Ovary (tissue), 3 donors: ENCODE data around the gene HDAC9.

Source experiments
- POLR2A ChIP-seq: fragments of 450-650 bp; IDR thresholded peaks from one replicate; pipeline ENCODE4 v1.6.1; 2017; ENCODE audit warnings: antibody characterized with exemption, mild to moderate bottlenecking, moderate library complexity
- TF ChIP-seq, protein P1 (sequence below), 3 donors: fragments of 450-650 bp in 2 of 3; fragments of 200-600 bp in 1 of 3; IDR thresholded peaks; one replicate each; pipeline versions ENCODE4 v1.5.1 to v1.8.0; 2016 to 2022; ENCODE audit warnings: antibody characterized with exemption in 3 of 3, mild to moderate bottlenecking in 1 of 3
- donor health status: DM: no; HTN: no; CAD: no.

DNA sequence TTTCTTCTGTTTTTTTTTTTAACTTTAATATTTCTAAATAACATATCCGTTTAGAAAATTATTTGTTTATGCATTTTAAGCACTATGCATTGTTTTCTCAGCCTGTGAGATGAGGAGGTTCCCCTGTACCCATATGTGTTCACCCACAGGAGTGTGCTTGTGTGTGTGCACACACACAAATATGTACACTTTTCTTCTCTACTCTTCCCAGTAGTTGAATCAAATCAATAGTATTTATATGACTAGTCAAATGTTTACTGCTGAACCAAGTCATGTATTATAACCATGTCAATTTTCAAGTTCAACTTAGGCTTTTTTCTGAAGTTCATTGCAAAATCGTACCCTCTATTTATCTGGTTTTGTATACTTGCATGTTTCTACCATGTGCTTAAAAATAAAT is 37.3 kb downstream of the HDAC9 start:
- TF ChIP-seq, protein P1, sequence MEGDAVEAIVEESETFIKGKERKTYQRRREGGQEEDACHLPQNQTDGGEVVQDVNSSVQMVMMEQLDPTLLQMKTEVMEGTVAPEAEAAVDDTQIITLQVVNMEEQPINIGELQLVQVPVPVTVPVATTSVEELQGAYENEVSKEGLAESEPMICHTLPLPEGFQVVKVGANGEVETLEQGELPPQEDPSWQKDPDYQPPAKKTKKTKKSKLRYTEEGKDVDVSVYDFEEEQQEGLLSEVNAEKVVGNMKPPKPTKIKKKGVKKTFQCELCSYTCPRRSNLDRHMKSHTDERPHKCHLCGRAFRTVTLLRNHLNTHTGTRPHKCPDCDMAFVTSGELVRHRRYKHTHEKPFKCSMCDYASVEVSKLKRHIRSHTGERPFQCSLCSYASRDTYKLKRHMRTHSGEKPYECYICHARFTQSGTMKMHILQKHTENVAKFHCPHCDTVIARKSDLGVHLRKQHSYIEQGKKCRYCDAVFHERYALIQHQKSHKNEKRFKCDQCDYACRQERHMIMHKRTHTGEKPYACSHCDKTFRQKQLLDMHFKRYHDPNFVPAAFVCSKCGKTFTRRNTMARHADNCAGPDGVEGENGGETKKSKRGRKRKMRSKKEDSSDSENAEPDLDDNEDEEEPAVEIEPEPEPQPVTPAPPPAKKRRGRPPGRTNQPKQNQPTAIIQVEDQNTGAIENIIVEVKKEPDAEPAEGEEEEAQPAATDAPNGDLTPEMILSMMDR (IDR thresholded peaks at IDR 0.05) = no peak
- no peak for TF ChIP-seq POLR2A
